PFSK-1 (cell line): Measurements from ENCODE around the gene HIPK1.

Source experiments
- POLR2AphosphoS5 ChIP-seq: IDR thresholded peaks from 2 replicates; pipeline ENCODE4 v1.6.1; 2012; ENCODE audit warnings: low read depth, mild to moderate bottlenecking, control low read depth, low read length, moderate library complexity
- SIN3A ChIP-seq: IDR thresholded peaks from 2 replicates; pipeline ENCODE4 v1.6.1; 2012; ENCODE audit warnings: mild to moderate bottlenecking, low read length, moderate library complexity, borderline replicate concordance; ENCODE audit not compliant: insufficient read depth
- TAF1 ChIP-seq: IDR thresholded peaks from 2 replicates; pipeline ENCODE4 v1.6.1; 2012; ENCODE audit warnings: low read length, control low read depth, borderline replicate concordance; ENCODE audit not compliant: insufficient read depth
- TF ChIP-seq, protein P1 (sequence below), 2 experiments: IDR thresholded peaks; 2 replicates each; pipeline versions ENCODE4 v1.6.1 to v1.8.0; 2011 to 2012; ENCODE audit warnings: low read depth in 2 of 2, low read length in 2 of 2, control low read depth in 1 of 2, inconsistent platforms in 1 of 2, mild to moderate bottlenecking in 1 of 2, moderate library complexity in 1 of 2; ENCODE audit not compliant: insufficient read depth in 1 of 2

DNA sequence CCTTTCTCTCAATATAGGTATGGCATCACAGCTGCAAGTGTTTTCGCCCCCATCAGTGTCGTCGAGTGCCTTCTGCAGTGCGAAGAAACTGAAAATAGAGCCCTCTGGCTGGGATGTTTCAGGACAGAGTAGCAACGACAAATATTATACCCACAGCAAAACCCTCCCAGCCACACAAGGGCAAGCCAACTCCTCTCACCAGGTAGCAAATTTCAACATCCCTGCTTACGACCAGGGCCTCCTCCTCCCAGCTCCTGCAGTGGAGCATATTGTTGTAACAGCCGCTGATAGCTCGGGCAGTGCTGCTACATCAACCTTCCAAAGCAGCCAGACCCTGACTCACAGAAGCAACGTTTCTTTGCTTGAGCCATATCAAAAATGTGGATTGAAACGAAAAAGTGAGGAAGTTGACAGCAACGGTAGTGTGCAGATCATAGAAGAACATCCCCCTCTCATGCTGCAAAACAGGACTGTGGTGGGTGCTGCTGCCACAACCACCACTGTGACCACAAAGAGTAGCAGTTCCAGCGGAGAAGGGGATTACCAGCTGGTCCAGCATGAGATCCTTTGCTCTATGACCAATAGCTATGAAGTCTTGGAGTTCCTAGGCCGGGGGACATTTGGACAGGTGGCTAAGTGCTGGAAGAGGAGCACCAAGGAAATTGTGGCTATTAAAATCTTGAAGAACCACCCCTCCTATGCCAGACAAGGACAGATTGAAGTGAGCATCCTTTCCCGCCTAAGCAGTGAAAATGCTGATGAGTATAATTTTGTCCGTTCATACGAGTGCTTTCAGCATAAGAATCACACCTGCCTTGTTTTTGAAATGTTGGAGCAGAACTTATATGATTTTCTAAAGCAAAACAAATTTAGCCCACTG, 11.5 kb downstream of the HIPK1 start:
- no peak for TF ChIP-seq POLR2AphosphoS5
- no peak for TF ChIP-seq TAF1
- TF ChIP-seq, protein P1, sequence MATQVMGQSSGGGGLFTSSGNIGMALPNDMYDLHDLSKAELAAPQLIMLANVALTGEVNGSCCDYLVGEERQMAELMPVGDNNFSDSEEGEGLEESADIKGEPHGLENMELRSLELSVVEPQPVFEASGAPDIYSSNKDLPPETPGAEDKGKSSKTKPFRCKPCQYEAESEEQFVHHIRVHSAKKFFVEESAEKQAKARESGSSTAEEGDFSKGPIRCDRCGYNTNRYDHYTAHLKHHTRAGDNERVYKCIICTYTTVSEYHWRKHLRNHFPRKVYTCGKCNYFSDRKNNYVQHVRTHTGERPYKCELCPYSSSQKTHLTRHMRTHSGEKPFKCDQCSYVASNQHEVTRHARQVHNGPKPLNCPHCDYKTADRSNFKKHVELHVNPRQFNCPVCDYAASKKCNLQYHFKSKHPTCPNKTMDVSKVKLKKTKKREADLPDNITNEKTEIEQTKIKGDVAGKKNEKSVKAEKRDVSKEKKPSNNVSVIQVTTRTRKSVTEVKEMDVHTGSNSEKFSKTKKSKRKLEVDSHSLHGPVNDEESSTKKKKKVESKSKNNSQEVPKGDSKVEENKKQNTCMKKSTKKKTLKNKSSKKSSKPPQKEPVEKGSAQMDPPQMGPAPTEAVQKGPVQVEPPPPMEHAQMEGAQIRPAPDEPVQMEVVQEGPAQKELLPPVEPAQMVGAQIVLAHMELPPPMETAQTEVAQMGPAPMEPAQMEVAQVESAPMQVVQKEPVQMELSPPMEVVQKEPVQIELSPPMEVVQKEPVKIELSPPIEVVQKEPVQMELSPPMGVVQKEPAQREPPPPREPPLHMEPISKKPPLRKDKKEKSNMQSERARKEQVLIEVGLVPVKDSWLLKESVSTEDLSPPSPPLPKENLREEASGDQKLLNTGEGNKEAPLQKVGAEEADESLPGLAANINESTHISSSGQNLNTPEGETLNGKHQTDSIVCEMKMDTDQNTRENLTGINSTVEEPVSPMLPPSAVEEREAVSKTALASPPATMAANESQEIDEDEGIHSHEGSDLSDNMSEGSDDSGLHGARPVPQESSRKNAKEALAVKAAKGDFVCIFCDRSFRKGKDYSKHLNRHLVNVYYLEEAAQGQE (IDR thresholded peaks at IDR 0.05; ENCODE audit: insufficient read depth in 1 of 2, low read depth in 2 of 2, low read length in 2 of 2) = no peak
- TF ChIP-seq SIN3A = no peak
